ENCODE results near the gene AGMO.

Gene AGMO

GRCh38 chr7:15470825-15471668 is 90.8 kb downstream of the AGMO start:
- H3K4me3 ChIP-seq (ENCODE audit: low read depth, low read length), result no peak overlapping the region
- DNase-seq (ENCODE audit: low read depth), result no peak

GRCh38 chr7:15464667-15465121 is 97.1 kb downstream of the AGMO start:
- DNase-seq (ENCODE audit: low read depth), result no peak
- TF ChIP-seq, protein P1, sequence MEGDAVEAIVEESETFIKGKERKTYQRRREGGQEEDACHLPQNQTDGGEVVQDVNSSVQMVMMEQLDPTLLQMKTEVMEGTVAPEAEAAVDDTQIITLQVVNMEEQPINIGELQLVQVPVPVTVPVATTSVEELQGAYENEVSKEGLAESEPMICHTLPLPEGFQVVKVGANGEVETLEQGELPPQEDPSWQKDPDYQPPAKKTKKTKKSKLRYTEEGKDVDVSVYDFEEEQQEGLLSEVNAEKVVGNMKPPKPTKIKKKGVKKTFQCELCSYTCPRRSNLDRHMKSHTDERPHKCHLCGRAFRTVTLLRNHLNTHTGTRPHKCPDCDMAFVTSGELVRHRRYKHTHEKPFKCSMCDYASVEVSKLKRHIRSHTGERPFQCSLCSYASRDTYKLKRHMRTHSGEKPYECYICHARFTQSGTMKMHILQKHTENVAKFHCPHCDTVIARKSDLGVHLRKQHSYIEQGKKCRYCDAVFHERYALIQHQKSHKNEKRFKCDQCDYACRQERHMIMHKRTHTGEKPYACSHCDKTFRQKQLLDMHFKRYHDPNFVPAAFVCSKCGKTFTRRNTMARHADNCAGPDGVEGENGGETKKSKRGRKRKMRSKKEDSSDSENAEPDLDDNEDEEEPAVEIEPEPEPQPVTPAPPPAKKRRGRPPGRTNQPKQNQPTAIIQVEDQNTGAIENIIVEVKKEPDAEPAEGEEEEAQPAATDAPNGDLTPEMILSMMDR (IDR thresholded peaks at IDR 0.05; ENCODE audit: low read depth, low read length, missing control alignments), result no peak
- H3K4me3 ChIP-seq (ENCODE audit: low read depth, low read length), result no peak overlapping the region

More at GRCh38 chr7:15470825-15471668, 90.8 kb downstream of the AGMO start:
- TF ChIP-seq, protein P1 (IDR thresholded peaks at IDR 0.05; ENCODE audit: low read depth, low read length, missing control alignments), result no peak

DNA sequence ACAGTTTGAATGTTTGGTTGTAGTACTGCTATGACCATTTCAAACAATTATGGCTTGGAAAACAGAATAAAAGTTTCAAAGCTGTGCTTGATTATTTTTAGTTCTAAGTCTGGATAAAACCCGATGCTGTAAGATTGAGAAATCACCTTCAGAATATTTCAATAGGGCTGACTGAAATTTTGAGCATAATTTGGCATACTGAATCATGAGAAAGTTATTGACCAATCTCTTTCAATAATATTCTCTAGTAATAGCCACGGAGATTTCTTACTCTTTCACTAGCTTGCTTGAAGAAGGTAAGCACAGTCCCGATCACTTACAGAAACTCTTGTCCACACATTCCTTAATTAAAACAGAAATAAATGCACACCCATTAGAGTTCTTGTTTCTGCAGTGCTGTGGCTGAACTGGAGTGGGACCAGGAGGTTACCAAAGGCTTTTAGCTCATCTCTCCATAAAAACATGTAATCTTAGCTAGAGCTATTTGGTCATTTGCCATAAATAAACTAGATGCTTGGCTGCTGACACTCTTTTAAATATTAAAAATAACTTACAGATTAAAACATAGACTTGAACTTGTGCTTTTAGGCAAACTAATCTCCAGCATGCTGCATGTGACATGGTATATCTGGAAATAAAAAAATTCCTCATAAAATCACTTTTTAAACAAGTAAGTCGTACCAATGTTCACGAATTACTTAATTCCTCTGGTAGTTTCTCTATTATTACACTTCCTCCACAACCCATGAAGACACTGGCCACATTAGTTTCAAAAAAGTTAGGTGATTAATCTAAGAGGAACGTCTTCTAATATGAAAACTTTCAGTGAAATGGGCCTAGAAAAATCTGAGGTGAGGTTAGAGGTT is 97.8 kb downstream of the AGMO start:
- TF ChIP-seq, protein P1 (IDR thresholded peaks at IDR 0.05; ENCODE audit: low read depth, low read length, missing control alignments), result no peak
- H3K4me3 ChIP-seq (ENCODE audit: low read depth, low read length), result no peak overlapping the region
- DNase-seq (ENCODE audit: low read depth), result no peak

DNA sequence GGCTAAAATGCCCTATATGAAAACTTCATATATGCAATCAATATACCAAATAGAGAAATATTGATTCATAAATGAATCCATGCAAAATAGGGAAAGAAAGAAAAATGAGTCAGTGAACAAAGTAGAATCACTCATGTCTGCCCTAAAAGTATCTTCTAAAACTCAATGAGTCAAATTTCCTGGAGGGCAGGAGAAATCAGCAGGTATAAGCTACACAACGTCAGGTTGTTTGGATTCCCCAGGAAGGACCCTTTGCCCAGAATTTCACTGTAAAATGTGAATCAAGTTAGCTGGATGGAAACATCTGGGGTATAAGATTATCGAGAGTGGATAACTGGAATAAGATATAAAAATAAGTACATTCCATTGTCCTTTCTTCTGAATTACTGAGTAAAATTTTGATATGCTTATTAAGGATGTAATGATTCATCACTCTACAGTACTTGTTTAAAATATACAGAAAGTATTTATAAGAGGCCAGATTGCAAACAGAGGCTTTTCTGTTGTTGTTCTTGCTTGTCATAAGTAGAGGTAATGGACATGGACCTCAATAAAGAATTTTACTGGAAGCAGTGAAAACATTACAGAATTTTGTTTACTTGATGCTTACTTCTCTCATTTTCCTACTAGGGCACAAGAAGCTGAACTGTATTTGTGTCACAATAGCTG is 99.0 kb downstream of the AGMO start:
- DNase-seq (ENCODE audit: low read depth), result no peak

GRCh38 chr7:15461576-15461975 is 100.2 kb downstream of the AGMO start:
- no peak for DNase-seq (ENCODE audit: low read depth)
- no peak overlapping the region for H3K4me3 ChIP-seq (ENCODE audit: low read depth, low read length)
- TF ChIP-seq, protein P1 (IDR thresholded peaks at IDR 0.05; ENCODE audit: low read depth, low read length, missing control alignments), result no peak

More for the DNA sequence above, 99.0 kb downstream of the AGMO start:
- H3K4me3 ChIP-seq (ENCODE audit: low read depth, low read length), result no peak overlapping the region
- TF ChIP-seq, protein P1 (IDR thresholded peaks at IDR 0.05; ENCODE audit: low read depth, low read length, missing control alignments), result no peak

- TF ChIP-seq, protein P1 (IDR thresholded peaks at IDR 0.05; ENCODE audit: low read depth, low read length, missing control alignments), result no peak
- no peak overlapping the region for H3K4me3 ChIP-seq (ENCODE audit: low read depth, low read length)
- no peak for DNase-seq (ENCODE audit: low read depth)
Measured at GRCh38 chr7:15459018-15459615, 102.7 kb downstream of the AGMO start.

Data from GM12864 (cell line).